CD14-positive monocyte (primary cell): ENCODE measurements around the gene ERVV-1. TPM values are rescaled to one million over a fixed set of nuclear protein-coding genes. Genes with fewer than 3 reads are reported as not detected.

ENCODE experiments used
- DNase-seq, 3 donors: peaks; one replicate each; pipeline ENCODE4 v3.0.0-alpha.2; 2011 to 2022
- H2AFZ ChIP-seq: 2 replicates; pipeline ENCODE4 v1.6.0; 2012; ENCODE audit warnings: mild to moderate bottlenecking, low read depth, low read length, inconsistent platforms; ENCODE audit not compliant: insufficient read depth, poor library complexity, severe bottlenecking
- H3K27ac ChIP-seq, 2 donors: 1 replicate in 1 of 2; 2 replicates in 1 of 2; pipeline ENCODE4 v1.5.1; 2012 to 2013; ENCODE audit warnings: low read length in 2 of 2, control low read depth in 1 of 2, inconsistent platforms in 1 of 2, low read depth in 1 of 2, mild to moderate bottlenecking in 1 of 2
- H3K27me3 ChIP-seq, 2 donors: one replicate each; pipeline versions ENCODE4 v1.6.0 to v1.6.1; 2011 to 2013; ENCODE audit warnings: low read length in 2 of 2; ENCODE audit not compliant: control insufficient read depth in 2 of 2, insufficient read depth in 2 of 2
- H3K36me3 ChIP-seq, 2 donors: replicated peaks in 1 of 2; 1 replicate in 1 of 2; 2 replicates in 1 of 2; pipeline versions ENCODE4 v1.5.1 to v1.6.1; 2012 to 2013; ENCODE audit warnings: low read length in 2 of 2, control low read depth in 1 of 2, inconsistent platforms in 1 of 2, mild to moderate bottlenecking in 1 of 2; ENCODE audit not compliant: insufficient read depth in 2 of 2, control insufficient read depth in 1 of 2
- H3K4me1 ChIP-seq, 2 donors: 1 replicate in 1 of 2; 2 replicates in 1 of 2; pipeline versions ENCODE4 v1.5.1 to v1.6.1; 2012 to 2013; ENCODE audit warnings: low read length in 2 of 2, control low read depth in 1 of 2, inconsistent platforms in 1 of 2, mild to moderate bottlenecking in 1 of 2, moderate library complexity in 1 of 2; ENCODE audit not compliant: insufficient read depth in 2 of 2, control insufficient read depth in 1 of 2
- H3K4me2 ChIP-seq: replicated peaks from 2 replicates; pipeline ENCODE3; 2012; ENCODE audit warnings: low read length, moderate library complexity, mild to moderate bottlenecking; ENCODE audit not compliant: poor library complexity, severe bottlenecking; ENCODE audit errors: extremely low read depth
- H3K4me3 ChIP-seq, 3 experiments: fragments of 200-600 bp in 1 of 3; sonication (generic) in 1 of 3; replicated peaks in 1 of 3; 1 replicate in 2 of 3; 2 replicates in 1 of 3; pipeline ENCODE4 v1.5.1; 2011 to 2013; ENCODE audit warnings: low read length in 3 of 3, mild to moderate bottlenecking in 3 of 3, control low read depth in 2 of 3, low read depth in 2 of 3, inconsistent platforms in 1 of 3, moderate library complexity in 1 of 3
- H3K79me2 ChIP-seq: 2 replicates; pipeline ENCODE4 v1.6.0; 2012; ENCODE audit warnings: mild to moderate bottlenecking, control low read depth, inconsistent platforms, low read length, moderate library complexity; ENCODE audit not compliant: insufficient read depth
- H3K9ac ChIP-seq: 2 replicates; pipeline ENCODE4 v1.6.0; 2017; ENCODE audit warnings: low read length, mild to moderate bottlenecking; ENCODE audit not compliant: insufficient read depth, poor library complexity, severe bottlenecking
- H3K9me3 ChIP-seq, 2 donors: replicated peaks in 1 of 2; 1 replicate in 1 of 2; 2 replicates in 1 of 2; pipeline versions ENCODE4 v1.5.1 to v1.6.1; 2012 to 2013; ENCODE audit warnings: low read length in 2 of 2, control low read depth in 1 of 2; ENCODE audit not compliant: control insufficient read depth in 1 of 2, insufficient read depth in 1 of 2
- H4K20me1 ChIP-seq: 2 replicates; pipeline ENCODE4 v1.6.0; 2012; ENCODE audit warnings: mild to moderate bottlenecking, low read length, control low read depth, moderate library complexity; ENCODE audit not compliant: insufficient read depth
- H3K27ac Mint-ChIP-seq, 7 donors: one replicate each; pipeline ENCODE4 v1.8.0; 2020; ENCODE audit warnings: mild to moderate bottlenecking in 7 of 7, mixed read lengths in 7 of 7, moderate library complexity in 6 of 7, inconsistent platforms in 2 of 7
- H3K27me3 Mint-ChIP-seq, 3 donors: one replicate each; pipeline ENCODE4 v1.8.0; 2021 to 2022; ENCODE audit warnings: low read depth in 3 of 3, mild to moderate bottlenecking in 3 of 3, mixed read lengths in 3 of 3, moderate library complexity in 3 of 3, inconsistent platforms in 1 of 3
- H3K36me3 Mint-ChIP-seq, 2 donors: one replicate each; pipeline ENCODE4 v1.8.0; 2020; ENCODE audit warnings: mixed read lengths in 2 of 2, inconsistent platforms in 1 of 2, mild to moderate bottlenecking in 1 of 2
- H3K4me1 Mint-ChIP-seq: one replicate; pipeline ENCODE4 v1.8.0; 2020; ENCODE audit warnings: mild to moderate bottlenecking, mixed read lengths
- H3K4me3 Mint-ChIP-seq, 2 donors: one replicate each; pipeline ENCODE4 v1.8.0; 2020; ENCODE audit warnings: mild to moderate bottlenecking in 2 of 2, mixed read lengths in 2 of 2, moderate library complexity in 1 of 2
- H3K9me3 Mint-ChIP-seq, 7 donors: one replicate each; pipeline ENCODE4 v1.8.0; 2020 to 2022; ENCODE audit warnings: mixed read lengths in 7 of 7, mild to moderate bottlenecking in 6 of 7, moderate library complexity in 6 of 7, inconsistent platforms in 2 of 7
- WGBS: methylation state at CpG from one replicate; pipeline ENCODE4 v1.1.5; 2013; ENCODE audit warnings: missing lambda C conversion rate; ENCODE audit not compliant: insufficient coverage; 5-methylcytosine and 5-hydroxymethylcytosine counted together
- intact Hi-C, 2 donors: fragments of 100-400 bp; cut with micrococcal nuclease; formaldehyde crosslinking; loops; one replicate each; pipeline versions ENCODE4 v1.15.0 to v1.15.1; 2023
- polyA minus RNA-seq: library from RNA; depleted of rRNA, polyadenylated mRNA; stranded (reverse); fragments of >200 nt; gene quantifications from 2 replicates; pipeline ENCODE4 v1.2.3, GENCODE V29; 2012
- polyA plus RNA-seq, 3 donors: library from polyadenylated mRNA; depleted of rRNA in 1 of 3; unstranded in 2 of 3; stranded (reverse) in 1 of 3; fragments of 300-500 nt in 2 of 3; fragments of >200 nt in 1 of 3; fragmentation: Illumina TruSeq in 2 of 3; gene quantifications; 1 replicate in 2 of 3; 2 replicates in 1 of 3; pipeline ENCODE4 v1.2.3, GENCODE V29; 2012 to 2021
- total RNA-seq, 12 experiments: library from RNA in 1 of 12; stranded (reverse) in 1 of 12; fragments of 120-200 nt in 1 of 12; gene quantifications; one replicate each; pipeline ENCODE4 v1.2.4 and lab custom pipeline; 2013 to 2026; ENCODE audit warnings: mixed read lengths in 6 of 12, inconsistent platforms in 1 of 12
- TF ChIP-seq, protein P1 (sequence below): fragments of 200-600 bp; IDR thresholded peaks from one replicate; pipeline ENCODE4 v1.8.0; 2022; ENCODE audit warnings: antibody characterized with exemption, mild to moderate bottlenecking

Gene ERVV-1, protein sequence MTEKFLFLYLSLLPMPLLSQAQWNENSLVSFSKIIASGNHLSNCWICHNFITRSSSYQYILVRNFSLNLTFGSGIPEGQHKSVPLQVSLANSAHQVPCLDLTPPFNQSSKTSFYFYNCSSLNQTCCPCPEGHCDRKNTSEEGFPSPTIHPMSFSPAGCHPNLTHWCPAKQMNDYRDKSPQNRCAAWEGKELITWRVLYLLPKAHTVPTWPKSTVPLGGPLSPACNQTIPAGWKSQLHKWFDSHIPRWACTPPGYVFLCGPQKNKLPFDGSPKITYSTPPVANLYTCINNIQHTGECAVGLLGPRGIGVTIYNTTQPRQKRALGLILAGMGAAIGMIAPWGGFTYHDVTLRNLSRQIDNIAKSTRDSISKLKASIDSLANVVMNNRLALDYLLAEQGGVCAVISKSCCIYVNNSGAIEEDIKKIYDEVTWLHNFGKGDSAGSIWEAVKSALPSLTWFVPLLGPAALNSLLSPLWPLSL
- not detected for total RNA-seq (2013)
- not detected for polyA plus RNA-seq
- not detected in 2 replicates for polyA minus RNA-seq
- 0 to 0.46 (median 0) reads per million in 11 experiments for total RNA-seq (lab: John Stamatoyannopoulos, UW)

DNA sequence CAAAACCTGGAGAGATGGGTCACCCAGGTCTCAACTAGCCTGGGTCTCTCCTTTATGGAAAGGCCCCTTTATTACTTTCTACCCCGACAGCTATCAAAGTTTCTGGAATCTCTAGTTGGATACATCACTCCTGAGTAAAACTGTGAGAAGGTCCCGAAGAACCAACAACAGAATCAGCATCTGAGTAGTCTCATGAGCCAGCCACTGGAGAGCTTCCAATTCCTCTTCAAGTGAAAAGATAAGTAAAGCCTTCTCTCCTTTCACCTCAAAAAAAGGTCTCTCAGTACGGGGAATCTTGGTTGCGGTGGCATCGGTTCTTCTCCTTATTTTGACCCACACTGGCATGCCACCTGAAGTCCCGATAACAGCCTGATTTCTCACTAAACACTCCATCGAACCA, at the start of gene ERVV-1:
Gene ERVV-1 (plus strand): TSS at position 301 of the 400 bp plus-strand sequence. CDS start 170 bp downstream, outside the sequence.
- H3K27ac Mint-ChIP-seq: no peak within 1 kb of the TSS
- Histone ChIP-seq H4K20me1 (no peaks in the 10 kb centered on the region), H3K79me2 (no peaks in the 10 kb centered on the region), H3K36me3 (no peaks in the 10 kb centered on the region), H3K27ac (no peak within 1 kb of the TSS), H3K4me2 (no peak within 1 kb of the TSS), H2AFZ (no peak within 1 kb of the TSS), H3K4me3 (no peak within 1 kb of the TSS), H3K4me1 (no peaks in the 10 kb centered on the region), H3K9ac (no peak within 1 kb of the TSS), H3K9me3 (peaks cover 77 to 85% of the 10 kb centered on the region in 2 donors), H3K27me3 (no peaks in the 10 kb centered on the region)
- H3K4me1 Mint-ChIP-seq: no peaks in the 10 kb centered on the region
- H3K4me3 Mint-ChIP-seq: no peak within 1 kb of the TSS
- 95% methylated on average over 5 of the region's 7 CpGs for WGBS
- intact Hi-C loops: no loop called here
- no peak for DNase-seq
- H3K27me3 Mint-ChIP-seq: peaks cover 0 to 3% (median 1%) of the 10 kb centered on the region in 3 donors
- H3K36me3 Mint-ChIP-seq: no peaks in the 10 kb centered on the region
- H3K9me3 Mint-ChIP-seq: peaks cover 29 to 84% (median 73%) of the 10 kb centered on the region in 7 donors
- TF ChIP-seq, protein P1, sequence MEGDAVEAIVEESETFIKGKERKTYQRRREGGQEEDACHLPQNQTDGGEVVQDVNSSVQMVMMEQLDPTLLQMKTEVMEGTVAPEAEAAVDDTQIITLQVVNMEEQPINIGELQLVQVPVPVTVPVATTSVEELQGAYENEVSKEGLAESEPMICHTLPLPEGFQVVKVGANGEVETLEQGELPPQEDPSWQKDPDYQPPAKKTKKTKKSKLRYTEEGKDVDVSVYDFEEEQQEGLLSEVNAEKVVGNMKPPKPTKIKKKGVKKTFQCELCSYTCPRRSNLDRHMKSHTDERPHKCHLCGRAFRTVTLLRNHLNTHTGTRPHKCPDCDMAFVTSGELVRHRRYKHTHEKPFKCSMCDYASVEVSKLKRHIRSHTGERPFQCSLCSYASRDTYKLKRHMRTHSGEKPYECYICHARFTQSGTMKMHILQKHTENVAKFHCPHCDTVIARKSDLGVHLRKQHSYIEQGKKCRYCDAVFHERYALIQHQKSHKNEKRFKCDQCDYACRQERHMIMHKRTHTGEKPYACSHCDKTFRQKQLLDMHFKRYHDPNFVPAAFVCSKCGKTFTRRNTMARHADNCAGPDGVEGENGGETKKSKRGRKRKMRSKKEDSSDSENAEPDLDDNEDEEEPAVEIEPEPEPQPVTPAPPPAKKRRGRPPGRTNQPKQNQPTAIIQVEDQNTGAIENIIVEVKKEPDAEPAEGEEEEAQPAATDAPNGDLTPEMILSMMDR: no peak

DNA sequence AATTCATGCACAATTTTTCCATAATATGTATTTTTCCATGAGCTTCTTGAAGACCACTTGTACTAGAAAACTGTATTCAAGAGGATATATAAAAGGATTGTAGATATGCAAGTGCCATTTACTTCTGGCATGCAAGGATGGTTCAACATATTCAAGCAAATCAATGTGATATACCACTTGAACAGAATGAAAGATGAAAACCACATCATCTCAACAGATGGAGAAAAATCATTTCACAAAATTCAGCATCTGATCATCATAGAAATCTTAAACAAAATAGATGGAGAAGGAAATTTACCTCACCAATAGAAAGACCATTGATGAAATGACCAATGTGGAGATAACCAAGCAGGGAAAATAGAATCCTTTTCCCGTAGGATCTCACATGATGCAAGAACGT, 45.9 kb upstream of the ERVV-1 start:
- intact Hi-C loops: loop anchor here (10.0 kb wide), 4 partner anchors 137 to 427 kb away; partner anchors contain the start of genes ZNF160 (in 1 of the 2), ZNF611 (in 1 of the 2), ZNF765 (in 1 of the 2) and ZNF83 (in 1 of the 2)
- no peaks in the 10 kb centered on the region for H3K27me3 ChIP-seq
- no peak for DNase-seq
- H3K4me1 ChIP-seq: peaks cover 5 to 6% of the 10 kb centered on the region in 2 donors
- no peak overlapping the region for H3K27ac Mint-ChIP-seq
- H3K79me2 ChIP-seq: no peaks in the 10 kb centered on the region
- no CpG with 5 or more reads among the region's 2 CpGs for WGBS
- H3K4me1 Mint-ChIP-seq: peaks cover 8% of the 10 kb centered on the region
- no peak overlapping the region for H3K4me3 ChIP-seq
- no peak overlapping the region for H3K4me2 ChIP-seq
- H2AFZ ChIP-seq: no peak overlapping the region
- no peaks in the 10 kb centered on the region for H3K27me3 Mint-ChIP-seq
- TF ChIP-seq, protein P1: no peak
- H3K36me3 Mint-ChIP-seq: peaks cover 13 to 16% of the 10 kb centered on the region in 2 donors
- H3K27ac ChIP-seq: no peak overlapping the region
- no peaks in the 10 kb centered on the region for H4K20me1 ChIP-seq
- peaks cover 39 to 69% of the 10 kb centered on the region in 2 donors for H3K9me3 ChIP-seq
- peaks cover 23 to 62% (median 45%) of the 10 kb centered on the region in 7 donors for H3K9me3 Mint-ChIP-seq
- H3K36me3 ChIP-seq: peaks cover 0 to 25% of the 10 kb centered on the region in 2 donors
- no peak overlapping the region for H3K9ac ChIP-seq
- H3K4me3 Mint-ChIP-seq: no peak overlapping the region
